Fibroblast of the aortic adventitia (primary cell): ENCODE measurements around the gene AKAP12. TPM values are rescaled to one million over a fixed set of nuclear protein-coding genes. Genes with fewer than 3 reads are reported as not detected.

ENCODE experiments used
- DNase-seq: peaks from one replicate; pipeline ENCODE4 v3.0.0-alpha.2; 2010; ENCODE audit warnings: low read depth
- H3K4me3 ChIP-seq: 2 replicates; pipeline ENCODE4 v1.5.1; 2011; ENCODE audit warnings: low read depth, mild to moderate bottlenecking, control low read depth, low read length, moderate library complexity
- CTCF ChIP-seq: IDR thresholded peaks from 2 replicates; pipeline ENCODE4 v1.5.1; 2011; ENCODE audit warnings: mild to moderate bottlenecking, low read length, control low read depth, inconsistent platforms; ENCODE audit not compliant: insufficient read depth
- total RNA-seq: library from RNA; depleted of rRNA; stranded (reverse); fragments of >200 nt; gene quantifications from 2 replicates; pipeline ENCODE4 v1.2.3, GENCODE V29; 2012; ENCODE audit warnings: low replicate concordance

AKAP12 gene
- total RNA-seq, 1 donor = 196 TPM

GRCh38 chr6:151385177-151385576 is 145.4 kb downstream of the AKAP12 start:
- TF ChIP-seq CTCF = no peak
- H3K4me3 ChIP-seq = no peak overlapping the region
- DNase-seq = no peak

GRCh38 chr6:151387175-151387970 is 147.6 kb downstream of the AKAP12 start:
- no peak for TF ChIP-seq CTCF
- H3K4me3 ChIP-seq = no peak overlapping the region
- DNase-seq = peak; percentile 72

- TF ChIP-seq CTCF = no peak
- H3K4me3 ChIP-seq = no peak overlapping the region
- DNase-seq = no peak
Measured at GRCh38 chr6:151388236-151388635, 148.5 kb downstream of the AKAP12 start.

- TF ChIP-seq CTCF = no peak
- DNase-seq = no peak
- H3K4me3 ChIP-seq = peak overlapping the region; percentile 77
Measured at GRCh38 chr6:151388997-151389617, 149.3 kb downstream of the AKAP12 start.

- no peak for TF ChIP-seq CTCF
- DNase-seq = peak; percentile 77
- peak overlapping the region; percentile 77 for H3K4me3 ChIP-seq
Measured at GRCh38 chr6:151389618-151390275, 150.0 kb downstream of the AKAP12 start.

- TF ChIP-seq CTCF = no peak
Measured at GRCh38 chr6:151390276-151390850, 150.6 kb downstream of the AKAP12 start.

More at GRCh38 chr6:151390276-151390850, 150.6 kb downstream of the AKAP12 start:
- peak overlapping the region; percentile 81 for H3K4me3 ChIP-seq
- peak; percentile 98 for DNase-seq
